ENCODE data around the gene RAB19. TPM values are rescaled to one million over a fixed set of nuclear protein-coding genes. Genes with fewer than 3 reads are reported as not detected.
A peak's percentile ranks its signal among the peaks of the same experiment; 100 is the strongest.

The RAB19 gene
- total RNA-seq, 1 donor, result not detected

- no peak for DNase-seq (ENCODE audit: low read depth)
- no peak for TF ChIP-seq CTCF (IDR thresholded peaks at IDR 0.05; ENCODE audit: insufficient read depth, low read depth, low read length)
- no peak overlapping the region for H3K4me3 ChIP-seq (ENCODE audit: low read depth, low read length)
Measured at GRCh38 chr7:140369294-140369693, 34.6 kb upstream of the RAB19 start.

- no peak overlapping the region for H3K4me3 ChIP-seq (ENCODE audit: low read depth, low read length)
- DNase-seq (ENCODE audit: low read depth), result no peak
- no peak for TF ChIP-seq CTCF (IDR thresholded peaks at IDR 0.05; ENCODE audit: insufficient read depth, low read depth, low read length)
Measured at GRCh38 chr7:140375323-140375722, 28.5 kb upstream of the RAB19 start.

- no peak overlapping the region for H3K4me3 ChIP-seq (ENCODE audit: low read depth, low read length)
- DNase-seq (ENCODE audit: low read depth), result no peak
- no peak for TF ChIP-seq CTCF (IDR thresholded peaks at IDR 0.05; ENCODE audit: insufficient read depth, low read depth, low read length)
Measured at GRCh38 chr7:140375892-140376730, 27.7 kb upstream of the RAB19 start.

- no peak overlapping the region for H3K4me3 ChIP-seq (ENCODE audit: low read depth, low read length)
- DNase-seq (ENCODE audit: low read depth), result no peak
- no peak for TF ChIP-seq CTCF (IDR thresholded peaks at IDR 0.05; ENCODE audit: insufficient read depth, low read depth, low read length)
Measured at GRCh38 chr7:140383954-140384713, 19.7 kb upstream of the RAB19 start.

GRCh38 chr7:140384894-140385545 is 18.8 kb upstream of the RAB19 start:
- peak; percentile 38 for DNase-seq (ENCODE audit: low read depth)
- no peak for TF ChIP-seq CTCF (IDR thresholded peaks at IDR 0.05; ENCODE audit: insufficient read depth, low read depth, low read length)
- no peak overlapping the region for H3K4me3 ChIP-seq (ENCODE audit: low read depth, low read length)

- no peak for TF ChIP-seq CTCF (IDR thresholded peaks at IDR 0.05; ENCODE audit: insufficient read depth, low read depth, low read length)
- no peak for DNase-seq (ENCODE audit: low read depth)
- H3K4me3 ChIP-seq (ENCODE audit: low read depth, low read length), result no peak overlapping the region
Measured at GRCh38 chr7:140389445-140389844, 14.4 kb upstream of the RAB19 start.
